HepG2 (cell line): ENCODE measurements around the gene ARMH2. TPM values are rescaled to one million over a fixed set of nuclear protein-coding genes. Genes with fewer than 3 reads are reported as not detected.

Experiments
- HNRNPK ChIP-seq: fragments of 200-400 bp; formaldehyde crosslinking; IDR thresholded peaks from 2 replicates; pipeline ENCODE4 v1.6.1; 2018; ENCODE audit warnings: low read length, low read depth, moderate library complexity, mild to moderate bottlenecking; ENCODE audit not compliant: poor library complexity, severe bottlenecking
- HOXD1 ChIP-seq: sonication (generic); formaldehyde crosslinking; IDR thresholded peaks from 2 replicates; pipeline ENCODE4 v1.5.0; 2020; ENCODE audit warnings: missing genetic modification reagents
- MAFF ChIP-seq: IDR thresholded peaks from 2 replicates; pipeline ENCODE4 v1.6.1; 2011; ENCODE audit warnings: low read depth, low read length, improper control_type of control experiment
- SATB2 ChIP-seq: sonication (generic); formaldehyde crosslinking; IDR thresholded peaks from 2 replicates; pipeline ENCODE4 v1.5.0; 2020; ENCODE audit warnings: missing genetic modification reagents
- SMAD1 ChIP-seq: sonication (generic); formaldehyde crosslinking; IDR thresholded peaks from 2 replicates; pipeline ENCODE4 v1.4.0; 2020; ENCODE audit warnings: missing genetic modification reagents, low read depth, mild to moderate bottlenecking, borderline replicate concordance
- SMARCC2 ChIP-seq: fragments of 450-650 bp; IDR thresholded peaks from 2 replicates; pipeline ENCODE4 v1.6.1; 2017; ENCODE audit warnings: antibody characterized with exemption, mild to moderate bottlenecking
- SPEN ChIP-seq: sonication (generic); formaldehyde crosslinking; IDR thresholded peaks from 2 replicates; pipeline ENCODE4 v1.5.1; 2020; ENCODE audit warnings: low read depth, mild to moderate bottlenecking, missing genetic modification reagents
- STAG1 ChIP-seq: sonication (generic); formaldehyde crosslinking; IDR thresholded peaks from 2 replicates; pipeline ENCODE4 v1.4.0; 2020; ENCODE audit warnings: missing genetic modification reagents
- TRIM24 ChIP-seq: sonication (generic); formaldehyde crosslinking; IDR thresholded peaks from 2 replicates; pipeline ENCODE4 v1.8.0; 2022; ENCODE audit warnings: mild to moderate bottlenecking, missing genetic modification reagents
- ZNF607 ChIP-seq: sonication (generic); formaldehyde crosslinking; IDR thresholded peaks from 2 replicates; pipeline ENCODE4 v1.5.1; 2020; ENCODE audit warnings: missing genetic modification reagents, mild to moderate bottlenecking, borderline replicate concordance
- ZNF782 ChIP-seq: sonication (generic); formaldehyde crosslinking; IDR thresholded peaks from 2 replicates; pipeline ENCODE4 v1.4.0; 2020; ENCODE audit warnings: missing genetic modification reagents, mild to moderate bottlenecking, borderline replicate concordance
- ZNF841 ChIP-seq: sonication (generic); formaldehyde crosslinking; IDR thresholded peaks from 2 replicates; pipeline ENCODE4 v1.8.1; 2023; ENCODE audit warnings: missing genetic modification reagents, borderline replicate concordance
- polyA plus RNA-seq, 8 experiments: library from polyadenylated mRNA; depleted of rRNA in 3 of 8; stranded (reverse) in 7 of 8; unstranded in 1 of 8; fragments of >200 nt; fragmentation: Illumina TruSeq in 4 of 8; extraction: Trizol in 4 of 8; gene quantifications; 2 replicates each; pipeline versions ENCODE4 v1.2.1 to v1.2.3, GENCODE V29; 2011 to 2016; ENCODE audit warnings: low read depth in 4 of 8, missing spikeins in 1 of 8, mixed read lengths in 1 of 8; ENCODE audit not compliant: insufficient read depth in 1 of 8
- total RNA-seq, 5 experiments: library from RNA; depleted of rRNA; stranded (reverse); fragments of >200 nt; fragmentation: Illumina TruSeq; extraction: Trizol; gene quantifications; 2 replicates each; pipeline ENCODE4 v1.2.3, GENCODE V29; 2016; ENCODE audit warnings: low read depth in 1 of 5
- TF ChIP-seq, protein P1 (sequence below): sonication (generic); formaldehyde crosslinking; IDR thresholded peaks from 2 replicates; pipeline ENCODE4 v1.5.0; 2020; ENCODE audit warnings: mild to moderate bottlenecking, missing genetic modification reagents, borderline replicate concordance
- TF ChIP-seq, protein P2 (sequence below): sonication (generic); formaldehyde crosslinking; IDR thresholded peaks from 2 replicates; pipeline ENCODE4 v1.5.1; 2020; ENCODE audit warnings: missing genetic modification reagents, mild to moderate bottlenecking, borderline replicate concordance
- TF ChIP-seq, protein P3 (sequence below): sonication (generic); formaldehyde crosslinking; IDR thresholded peaks from 2 replicates; pipeline ENCODE4 v1.5.0; 2020; ENCODE audit warnings: missing genetic modification reagents
- TF ChIP-seq, protein P4 (sequence below): sonication (generic); formaldehyde crosslinking; IDR thresholded peaks from 2 replicates; pipeline ENCODE4 v1.5.1; 2020; ENCODE audit warnings: missing genetic modification reagents, mild to moderate bottlenecking, borderline replicate concordance

Gene ARMH2
- total and polyA plus RNA-seq, 2 of the 13 experiments (the other 11 are each of a cell fraction or from before 2014, with no cell fraction given): not detected

DNA sequence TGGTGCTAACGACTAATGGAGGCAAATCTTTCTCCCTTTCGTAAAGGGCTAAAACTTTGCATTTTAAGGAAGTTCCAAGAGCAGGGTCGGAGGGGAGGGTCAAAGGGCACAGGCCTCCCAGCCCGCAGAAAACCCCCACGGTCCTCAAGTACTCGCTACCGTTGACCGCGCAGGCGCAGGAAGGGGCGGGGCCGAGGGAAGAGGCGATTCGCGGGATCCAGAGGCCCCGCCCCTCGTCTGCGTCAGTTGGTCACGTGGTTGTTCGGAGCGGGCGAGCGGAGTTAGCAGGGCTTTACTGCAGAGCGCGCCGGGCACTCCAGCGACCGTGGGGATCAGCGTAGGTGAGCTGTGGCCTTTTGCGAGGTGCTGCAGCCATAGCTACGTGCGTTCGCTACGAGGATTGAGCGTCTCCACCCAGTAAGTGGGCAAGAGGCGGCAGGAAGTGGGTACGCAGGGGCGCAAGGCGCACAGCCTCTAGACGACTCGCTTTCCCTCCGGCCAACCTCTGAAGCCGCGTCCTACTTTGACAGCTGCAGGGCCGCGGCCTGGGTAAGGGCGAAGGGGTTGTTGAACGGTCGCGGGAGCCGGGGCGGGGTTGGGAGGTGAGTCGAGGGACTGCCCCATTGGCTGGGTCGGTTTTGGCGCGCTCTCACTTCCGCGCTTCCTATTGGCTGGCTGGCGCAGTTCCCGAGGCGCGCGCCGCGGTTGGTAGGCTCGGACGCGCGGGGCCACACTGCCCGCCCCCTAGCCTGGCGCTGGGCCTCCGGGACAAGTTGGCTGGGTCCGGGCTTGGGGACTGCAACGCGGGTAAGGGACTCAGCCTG is 23.8 kb downstream of the ARMH2 start, which contains the start of gene GMNN (continued):
- TF ChIP-seq, protein P1, sequence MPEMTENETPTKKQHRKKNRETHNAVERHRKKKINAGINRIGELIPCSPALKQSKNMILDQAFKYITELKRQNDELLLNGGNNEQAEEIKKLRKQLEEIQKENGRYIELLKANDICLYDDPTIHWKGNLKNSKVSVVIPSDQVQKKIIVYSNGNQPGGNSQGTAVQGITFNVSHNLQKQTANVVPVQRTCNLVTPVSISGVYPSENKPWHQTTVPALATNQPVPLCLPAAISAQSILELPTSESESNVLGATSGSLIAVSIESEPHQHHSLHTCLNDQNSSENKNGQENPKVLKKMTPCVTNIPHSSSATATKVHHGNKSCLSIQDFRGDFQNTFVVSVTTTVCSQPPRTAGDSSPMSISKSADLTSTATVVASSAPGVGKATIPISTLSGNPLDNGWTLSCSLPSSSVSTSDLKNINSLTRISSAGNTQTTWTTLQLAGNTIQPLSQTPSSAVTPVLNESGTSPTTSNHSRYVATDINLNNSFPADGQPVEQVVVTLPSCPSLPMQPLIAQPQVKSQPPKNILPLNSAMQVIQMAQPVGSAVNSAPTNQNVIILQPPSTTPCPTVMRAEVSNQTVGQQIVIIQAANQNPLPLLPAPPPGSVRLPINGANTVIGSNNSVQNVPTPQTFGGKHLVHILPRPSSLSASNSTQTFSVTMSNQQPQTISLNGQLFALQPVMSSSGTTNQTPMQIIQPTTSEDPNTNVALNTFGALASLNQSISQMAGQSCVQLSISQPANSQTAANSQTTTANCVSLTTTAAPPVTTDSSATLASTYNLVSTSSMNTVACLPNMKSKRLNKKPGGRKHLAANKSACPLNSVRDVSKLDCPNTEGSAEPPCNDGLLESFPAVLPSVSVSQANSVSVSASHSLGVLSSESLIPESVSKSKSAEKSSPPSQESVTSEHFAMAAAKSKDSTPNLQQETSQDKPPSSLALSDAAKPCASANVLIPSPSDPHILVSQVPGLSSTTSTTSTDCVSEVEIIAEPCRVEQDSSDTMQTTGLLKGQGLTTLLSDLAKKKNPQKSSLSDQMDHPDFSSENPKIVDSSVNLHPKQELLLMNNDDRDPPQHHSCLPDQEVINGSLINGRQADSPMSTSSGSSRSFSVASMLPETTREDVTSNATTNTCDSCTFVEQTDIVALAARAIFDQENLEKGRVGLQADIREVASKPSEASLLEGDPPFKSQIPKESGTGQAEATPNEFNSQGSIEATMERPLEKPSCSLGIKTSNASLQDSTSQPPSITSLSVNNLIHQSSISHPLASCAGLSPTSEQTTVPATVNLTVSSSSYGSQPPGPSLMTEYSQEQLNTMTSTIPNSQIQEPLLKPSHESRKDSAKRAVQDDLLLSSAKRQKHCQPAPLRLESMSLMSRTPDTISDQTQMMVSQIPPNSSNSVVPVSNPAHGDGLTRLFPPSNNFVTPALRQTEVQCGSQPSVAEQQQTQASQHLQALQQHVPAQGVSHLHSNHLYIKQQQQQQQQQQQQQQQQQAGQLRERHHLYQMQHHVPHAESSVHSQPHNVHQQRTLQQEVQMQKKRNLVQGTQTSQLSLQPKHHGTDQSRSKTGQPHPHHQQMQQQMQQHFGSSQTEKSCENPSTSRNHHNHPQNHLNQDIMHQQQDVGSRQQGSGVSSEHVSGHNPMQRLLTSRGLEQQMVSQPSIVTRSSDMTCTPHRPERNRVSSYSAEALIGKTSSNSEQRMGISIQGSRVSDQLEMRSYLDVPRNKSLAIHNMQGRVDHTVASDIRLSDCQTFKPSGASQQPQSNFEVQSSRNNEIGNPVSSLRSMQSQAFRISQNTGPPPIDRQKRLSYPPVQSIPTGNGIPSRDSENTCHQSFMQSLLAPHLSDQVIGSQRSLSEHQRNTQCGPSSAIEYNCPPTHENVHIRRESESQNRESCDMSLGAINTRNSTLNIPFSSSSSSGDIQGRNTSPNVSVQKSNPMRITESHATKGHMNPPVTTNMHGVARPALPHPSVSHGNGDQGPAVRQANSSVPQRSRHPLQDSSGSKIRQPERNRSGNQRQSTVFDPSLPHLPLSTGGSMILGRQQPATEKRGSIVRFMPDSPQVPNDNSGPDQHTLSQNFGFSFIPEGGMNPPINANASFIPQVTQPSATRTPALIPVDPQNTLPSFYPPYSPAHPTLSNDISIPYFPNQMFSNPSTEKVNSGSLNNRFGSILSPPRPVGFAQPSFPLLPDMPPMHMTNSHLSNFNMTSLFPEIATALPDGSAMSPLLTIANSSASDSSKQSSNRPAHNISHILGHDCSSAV (CRISPR knock-in tag): 0 out of 2 replicates have a peak, but pooled peaks have one; percentile 88
- TF ChIP-seq SMAD1 (CRISPR knock-in tag) (peak; percentile 98), MAFF (no peak), SMARCC2 (no peak), HOXD1 (CRISPR knock-in tag) (peak; percentile 93), SPEN (peak; percentile 83), ZNF607 (peak; percentile 18; the same call in 1 of the 2 replicates), HNRNPK (peak; percentile 31), SATB2 (CRISPR knock-in tag) (peak; percentile 85), STAG1 (CRISPR knock-in tag) (no peak), TRIM24 (CRISPR knock-in tag) (no peak), ZNF782 (peak; percentile 95), ZNF841 (no peak)
- TF ChIP-seq, protein P2, sequence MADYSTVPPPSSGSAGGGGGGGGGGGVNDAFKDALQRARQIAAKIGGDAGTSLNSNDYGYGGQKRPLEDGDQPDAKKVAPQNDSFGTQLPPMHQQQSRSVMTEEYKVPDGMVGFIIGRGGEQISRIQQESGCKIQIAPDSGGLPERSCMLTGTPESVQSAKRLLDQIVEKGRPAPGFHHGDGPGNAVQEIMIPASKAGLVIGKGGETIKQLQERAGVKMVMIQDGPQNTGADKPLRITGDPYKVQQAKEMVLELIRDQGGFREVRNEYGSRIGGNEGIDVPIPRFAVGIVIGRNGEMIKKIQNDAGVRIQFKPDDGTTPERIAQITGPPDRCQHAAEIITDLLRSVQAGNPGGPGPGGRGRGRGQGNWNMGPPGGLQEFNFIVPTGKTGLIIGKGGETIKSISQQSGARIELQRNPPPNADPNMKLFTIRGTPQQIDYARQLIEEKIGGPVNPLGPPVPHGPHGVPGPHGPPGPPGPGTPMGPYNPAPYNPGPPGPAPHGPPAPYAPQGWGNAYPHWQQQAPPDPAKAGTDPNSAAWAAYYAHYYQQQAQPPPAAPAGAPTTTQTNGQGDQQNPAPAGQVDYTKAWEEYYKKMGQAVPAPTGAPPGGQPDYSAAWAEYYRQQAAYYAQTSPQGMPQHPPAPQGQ: no peak
- TF ChIP-seq, protein P3, sequence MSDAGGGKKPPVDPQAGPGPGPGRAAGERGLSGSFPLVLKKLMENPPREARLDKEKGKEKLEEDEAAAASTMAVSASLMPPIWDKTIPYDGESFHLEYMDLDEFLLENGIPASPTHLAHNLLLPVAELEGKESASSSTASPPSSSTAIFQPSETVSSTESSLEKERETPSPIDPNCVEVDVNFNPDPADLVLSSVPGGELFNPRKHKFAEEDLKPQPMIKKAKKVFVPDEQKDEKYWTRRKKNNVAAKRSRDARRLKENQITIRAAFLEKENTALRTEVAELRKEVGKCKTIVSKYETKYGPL (CRISPR knock-in tag): no peak
- TF ChIP-seq, protein P4, sequence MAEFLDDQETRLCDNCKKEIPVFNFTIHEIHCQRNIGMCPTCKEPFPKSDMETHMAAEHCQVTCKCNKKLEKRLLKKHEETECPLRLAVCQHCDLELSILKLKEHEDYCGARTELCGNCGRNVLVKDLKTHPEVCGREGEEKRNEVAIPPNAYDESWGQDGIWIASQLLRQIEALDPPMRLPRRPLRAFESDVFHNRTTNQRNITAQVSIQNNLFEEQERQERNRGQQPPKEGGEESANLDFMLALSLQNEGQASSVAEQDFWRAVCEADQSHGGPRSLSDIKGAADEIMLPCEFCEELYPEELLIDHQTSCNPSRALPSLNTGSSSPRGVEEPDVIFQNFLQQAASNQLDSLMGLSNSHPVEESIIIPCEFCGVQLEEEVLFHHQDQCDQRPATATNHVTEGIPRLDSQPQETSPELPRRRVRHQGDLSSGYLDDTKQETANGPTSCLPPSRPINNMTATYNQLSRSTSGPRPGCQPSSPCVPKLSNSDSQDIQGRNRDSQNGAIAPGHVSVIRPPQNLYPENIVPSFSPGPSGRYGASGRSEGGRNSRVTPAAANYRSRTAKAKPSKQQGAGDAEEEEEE (CRISPR knock-in tag): peak; percentile 91; the same call in 1 of the 2 replicates
